Nucleus accumbens (tissue), 56 donors: ENCODE data around the gene C2orf92.
"Not testable (repeated sequence)": the region's sequence is repeated elsewhere in the genome, so short reads cannot be mapped to it uniquely, and the experiment has no call there.

ENCODE experiments used
- DNase-seq, 56 donors: peaks; one replicate each; lab custom pipeline; 2025; lab: John Stamatoyannopoulos, UW

C2orf92 gene

GRCh38 chr2:97659256-97660043, 10.1 kb upstream of the C2orf92 start:
- DNase-seq: no peak

- no peak for DNase-seq
Measured at GRCh38 chr2:97660044-97660774, 9.3 kb upstream of the C2orf92 start.

DNA sequence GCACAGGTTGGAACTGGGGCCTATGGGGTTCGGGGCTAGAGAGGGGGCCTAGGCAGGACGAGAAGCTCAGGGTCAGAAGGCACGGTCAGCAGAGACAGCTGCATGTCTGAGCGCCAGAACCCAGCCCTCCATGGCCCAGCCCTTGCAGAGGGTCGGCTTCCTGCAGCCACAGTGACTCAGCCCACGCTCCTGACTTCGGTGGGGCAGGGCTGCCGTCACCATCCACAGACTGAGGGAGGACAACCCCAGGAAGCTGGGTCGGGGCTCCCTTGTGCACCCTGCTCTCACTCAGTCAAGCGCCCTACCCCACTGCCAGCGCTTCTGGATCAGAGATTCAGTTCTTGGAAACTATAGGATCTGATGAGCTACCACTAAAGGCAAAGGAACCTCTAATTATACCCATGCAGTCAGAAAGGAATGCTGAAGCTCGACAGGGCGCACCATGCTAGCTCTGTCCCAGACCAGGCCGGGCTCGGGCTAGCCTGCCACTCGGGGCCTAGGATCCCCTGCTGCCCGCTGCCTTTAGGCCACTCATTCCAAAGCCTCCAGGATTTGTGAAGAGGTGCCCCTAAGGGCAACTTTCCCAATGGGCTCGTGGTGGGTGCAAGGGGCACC, 8.6 kb upstream of the C2orf92 start:
- no peak for DNase-seq

DNA sequence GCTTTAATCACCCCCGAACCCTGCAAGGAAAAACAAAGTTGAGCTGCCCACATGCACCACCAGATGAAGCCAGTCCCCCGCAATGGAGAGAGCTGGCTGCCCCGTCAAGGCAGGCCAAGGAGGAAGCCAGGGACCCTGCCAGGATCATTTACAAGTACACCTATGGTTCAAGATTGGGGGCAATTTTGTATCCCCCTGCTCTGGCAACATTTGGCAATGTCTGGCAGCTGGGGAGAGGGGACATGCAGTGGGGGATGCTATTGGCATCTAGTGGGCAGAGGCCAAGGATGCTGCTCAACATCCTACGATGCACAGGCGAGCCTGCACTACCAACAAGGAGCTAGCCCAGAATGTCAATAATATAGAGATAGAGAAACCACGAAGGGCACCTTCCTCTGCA, 7.6 kb upstream of the C2orf92 start:
- no peak for DNase-seq

- DNase-seq: no peak
Measured at GRCh38 chr2:97662386-97662894, 7.1 kb upstream of the C2orf92 start.

GRCh38 chr2:97662895-97663625, 6.5 kb upstream of the C2orf92 start:
- peak in 48 of 56 donors; percentile 14 to 77 (median 57) for DNase-seq

- peak in 1 of 56 donors; percentile 81 for DNase-seq
Measured at GRCh38 chr2:97663626-97663961, 5.9 kb upstream of the C2orf92 start.

GRCh38 chr2:97663962-97664635, 5.4 kb upstream of the C2orf92 start, which contains the start of gene ACTR1B:
Gene ACTR1B (minus strand): TSS chr2:97664044. CDS start chr2:97663890, 154 bp downstream.
- peak; percentile 83 to 99 (median 97) for DNase-seq

- DNase-seq: no peak
Measured at GRCh38 chr2:97664636-97664970, 4.9 kb upstream of the C2orf92 start.

DNA sequence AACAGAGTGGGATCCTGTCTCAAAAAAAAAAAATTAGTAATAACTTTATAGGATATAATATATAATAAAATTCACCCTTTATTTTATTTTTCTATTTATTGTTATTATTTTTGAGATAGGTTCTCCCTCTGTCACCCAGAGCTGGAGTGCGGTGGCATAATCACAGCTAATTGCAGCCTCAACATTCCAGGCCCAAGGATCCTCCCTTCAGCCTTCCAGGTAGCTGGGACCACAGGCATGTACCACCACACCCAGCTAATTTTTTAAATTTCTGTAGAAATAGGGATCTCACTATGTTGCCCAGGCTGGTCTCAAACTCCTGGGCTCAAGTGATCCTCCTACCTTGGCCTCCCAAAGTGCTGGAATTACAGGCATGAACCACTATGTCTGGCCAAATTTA, 958 bp downstream of the C2orf92 start:
- DNase-seq: no peak

- DNase-seq: no peak
Measured at GRCh38 chr2:97671526-97671925, 2.0 kb downstream of the C2orf92 start.

- not testable (repeated sequence) for DNase-seq
Measured at GRCh38 chr2:97672606-97673140, 3.2 kb downstream of the C2orf92 start.

DNA sequence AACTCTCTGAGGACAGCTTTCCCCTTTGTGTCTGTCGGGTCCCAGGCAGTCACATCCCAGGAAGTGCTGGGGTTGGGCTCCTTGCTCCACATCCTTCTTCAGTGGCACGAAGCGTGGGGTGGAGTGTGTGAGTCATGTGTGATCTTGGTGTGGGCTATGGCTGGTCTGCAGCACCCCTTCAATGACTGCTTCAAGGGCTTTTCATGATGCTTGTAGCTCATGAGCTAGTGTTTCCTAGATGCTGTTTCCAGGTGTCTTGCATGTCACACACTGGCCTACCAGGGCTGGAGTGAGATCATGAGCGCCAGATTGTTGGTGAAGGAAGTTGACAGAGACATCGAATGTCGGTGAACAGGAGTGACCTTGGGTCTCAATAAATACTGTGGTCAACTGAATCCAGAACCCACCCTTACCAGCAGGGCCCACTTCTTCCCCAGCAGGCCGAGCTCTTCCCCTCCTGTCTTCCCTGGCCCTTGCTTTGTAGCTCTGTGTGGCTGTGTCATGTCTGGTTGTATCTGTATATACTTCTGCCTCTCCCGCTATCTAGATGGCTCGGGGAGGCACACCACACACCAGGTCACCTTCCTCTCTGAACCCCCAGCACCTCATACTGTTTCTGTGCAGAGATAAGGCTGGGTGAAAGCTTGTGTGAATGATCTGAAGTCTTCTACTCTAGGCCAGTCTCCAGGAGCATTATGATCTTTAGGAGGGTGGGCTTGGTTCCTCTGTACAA, 3.8 kb downstream of the C2orf92 start:
- no peak for DNase-seq

DNA sequence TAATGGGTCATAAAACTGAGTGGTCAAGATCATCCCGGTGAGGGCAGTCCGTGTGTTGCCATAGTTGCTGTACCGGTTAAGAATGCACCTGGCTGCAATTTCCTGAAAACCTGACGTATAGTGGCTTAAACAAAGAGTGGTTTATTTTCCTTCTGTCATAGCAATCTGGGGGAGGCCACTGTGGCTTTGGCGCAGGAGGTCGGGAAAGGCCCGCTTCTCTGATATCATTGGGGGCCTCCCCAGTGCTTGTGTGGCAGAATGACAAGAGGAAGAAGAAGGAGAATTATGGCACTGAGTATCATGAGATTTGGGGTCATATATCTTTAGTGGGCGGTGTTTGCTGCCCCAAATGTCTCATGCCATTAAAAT, 4.4 kb downstream of the C2orf92 start:
- no peak for DNase-seq

DNA sequence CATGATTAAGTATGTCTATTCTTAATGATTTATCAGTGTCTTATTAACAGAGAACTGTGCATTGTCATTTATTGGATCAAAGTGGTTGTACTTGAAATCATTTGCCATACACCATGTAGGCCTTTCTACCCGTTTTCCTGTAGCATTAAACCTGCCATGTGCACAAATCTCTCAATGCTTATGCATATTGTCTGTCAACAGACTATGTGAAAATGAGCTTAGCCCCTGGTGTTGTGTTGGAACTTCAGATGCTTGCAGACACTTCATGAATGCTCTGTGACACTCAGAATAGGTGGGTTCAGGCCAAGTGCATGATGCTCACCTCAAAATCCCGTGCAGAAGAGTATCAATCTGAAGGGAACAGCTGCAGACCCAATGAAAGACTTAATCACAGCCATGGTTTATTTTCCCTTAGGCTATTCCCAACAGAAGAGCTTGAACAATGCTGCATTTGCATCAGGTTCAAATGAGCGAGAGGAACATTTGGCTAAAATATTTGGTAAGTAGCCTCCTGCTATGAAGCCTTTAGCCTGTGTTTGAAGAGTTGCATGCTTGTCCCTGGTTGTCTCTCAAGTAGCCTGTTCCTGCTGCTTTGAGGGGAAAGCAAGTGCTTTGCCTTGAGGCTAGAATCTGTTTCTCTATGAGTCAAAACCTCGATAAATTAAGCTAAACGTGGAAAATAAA, 6.1 kb downstream of the C2orf92 start:
- DNase-seq: no peak

GRCh38 chr2:97676620-97677019, 7.1 kb downstream of the C2orf92 start:
- DNase-seq: no peak

DNA sequence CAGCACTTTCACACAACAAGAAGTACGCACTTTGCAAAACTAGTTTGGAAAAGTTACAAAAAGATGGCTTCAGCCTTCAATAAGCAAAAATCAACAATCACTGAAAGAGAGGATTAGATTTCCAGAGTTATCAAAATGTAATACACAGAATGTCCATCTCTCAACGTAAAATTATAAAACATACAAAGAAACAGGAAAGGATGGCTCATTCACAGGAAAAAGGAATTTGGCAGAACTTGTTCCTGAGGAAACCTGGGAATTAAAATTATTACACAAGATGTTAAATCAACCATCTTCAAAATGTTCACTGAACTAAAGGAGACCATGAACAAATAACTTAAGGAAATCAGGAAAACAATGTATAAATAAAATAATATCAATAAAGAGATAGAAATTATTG, 8.0 kb downstream of the C2orf92 start:
- no peak for DNase-seq

GRCh38 chr2:97678298-97678697, 8.8 kb downstream of the C2orf92 start:
- no peak for DNase-seq

DNA sequence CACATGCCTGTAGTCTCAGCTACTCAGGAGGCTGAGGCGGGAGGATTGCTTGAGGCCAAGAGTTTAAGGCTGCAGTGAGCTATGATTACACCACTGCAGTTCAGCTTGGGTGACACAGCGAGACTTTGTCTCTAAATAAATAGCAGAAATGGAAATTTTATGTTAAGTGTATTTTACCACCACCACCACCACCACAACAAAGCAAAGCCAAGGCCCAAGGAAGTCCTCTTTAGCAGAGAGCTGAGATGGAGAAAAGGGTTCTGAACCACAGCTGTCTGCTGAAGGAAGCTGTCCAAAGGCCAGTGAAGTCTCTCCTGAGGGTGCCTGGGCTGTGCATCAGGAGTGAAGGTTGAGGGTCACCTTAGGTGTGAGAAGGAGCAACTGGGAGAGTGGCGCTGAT, 17.7 kb downstream of the C2orf92 start:
- DNase-seq: not testable (repeated sequence)
